Fibroblast of pulmonary artery (primary cell): ENCODE data around the gene DUS1L.

Experiments
- DNase-seq: peaks from one replicate; pipeline ENCODE4 v3.0.0-alpha.2; 2010; ENCODE audit warnings: low read depth
- H3K4me3 ChIP-seq: replicated peaks from 2 replicates; pipeline ENCODE4 v1.5.1; 2011; ENCODE audit warnings: low read depth, mild to moderate bottlenecking, control low read depth, low read length, moderate library complexity
- CTCF ChIP-seq: IDR thresholded peaks from 2 replicates; pipeline ENCODE4 v1.5.1; 2011; ENCODE audit warnings: mild to moderate bottlenecking, control low read depth, low read length, inconsistent platforms; ENCODE audit errors: missing control alignments

DUS1L gene

GRCh38 chr17:82090549-82091263 is 25.1 kb upstream of the DUS1L start:
- DNase-seq: no peak
- H3K4me3 ChIP-seq: no peak overlapping the region
- no peak for TF ChIP-seq CTCF

GRCh38 chr17:82089723-82090548 is 24.3 kb upstream of the DUS1L start:
- H3K4me3 ChIP-seq: no peak overlapping the region
- no peak for TF ChIP-seq CTCF
- DNase-seq: no peak

GRCh38 chr17:82088838-82089722 is 23.5 kb upstream of the DUS1L start:
- DNase-seq: no peak
- no peak for TF ChIP-seq CTCF
- no peak overlapping the region for H3K4me3 ChIP-seq

GRCh38 chr17:82087961-82088837 is 22.6 kb upstream of the DUS1L start:
- H3K4me3 ChIP-seq: no peak overlapping the region
- TF ChIP-seq CTCF: no peak
- DNase-seq: no peak

- no peak for TF ChIP-seq CTCF
- no peak for DNase-seq
- H3K4me3 ChIP-seq: no peak overlapping the region
Measured at GRCh38 chr17:82086941-82087906, 21.6 kb upstream of the DUS1L start.
